Measurements from ENCODE around the gene PROZ. TPM values are rescaled to one million over a fixed set of nuclear protein-coding genes. Genes with fewer than 3 reads are reported as not detected.

PROZ gene
- total and polyA plus RNA-seq, 9 of the 15 experiments (the other 6 are each of a cell fraction or from before 2014, with no cell fraction given): not detected

DNA sequence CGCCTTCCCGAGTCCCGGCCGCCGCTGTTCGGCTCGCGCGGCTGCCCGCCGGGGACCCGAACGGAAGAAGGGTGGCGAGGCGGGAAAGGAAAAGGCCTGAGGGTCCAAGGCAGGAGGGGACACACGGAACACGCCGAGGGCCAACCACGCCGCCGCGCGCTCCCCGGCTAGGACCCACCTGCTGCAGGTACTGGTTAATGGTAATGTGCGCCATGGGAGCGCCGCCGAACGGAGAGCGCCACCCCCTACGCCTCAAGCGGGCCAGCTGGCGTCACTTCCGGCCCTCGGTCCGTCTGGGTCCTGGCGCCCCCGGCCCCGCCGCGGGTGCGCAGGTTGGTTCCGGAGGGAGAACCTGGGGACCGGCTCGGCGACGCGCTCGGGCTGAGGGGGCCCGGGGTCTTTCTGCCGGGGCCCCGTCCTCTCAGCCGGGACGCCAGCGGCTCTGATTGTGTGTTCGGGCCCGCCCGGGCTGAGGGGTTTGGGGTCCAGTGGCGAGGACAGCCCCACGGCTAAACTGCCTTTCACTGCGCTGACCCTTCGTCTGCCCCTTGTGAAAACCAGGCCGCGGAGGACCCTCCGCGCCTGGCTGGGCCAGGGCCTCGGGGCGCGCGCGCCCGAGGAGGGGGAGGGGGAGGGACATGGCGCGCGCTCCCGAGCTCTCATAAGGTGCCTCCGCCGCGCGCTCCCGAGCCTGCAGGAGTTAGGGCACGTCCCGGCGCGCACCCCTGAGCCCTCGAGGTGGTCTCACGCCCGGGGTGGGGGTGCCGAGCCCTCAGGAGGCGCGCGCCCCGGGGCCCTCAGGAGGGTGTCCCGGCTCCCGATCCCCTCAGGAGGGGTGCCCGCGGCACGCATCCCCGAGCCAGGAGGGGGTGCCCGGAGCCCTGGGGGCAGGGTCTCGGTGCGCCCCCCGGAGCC lies 50.2 kb downstream of the PROZ start, which contains the start of gene PCID2 (continued):
- no peak for TF ChIP-seq BRCA1 (IDR thresholded peaks at IDR 0.05)
- no peak for TF ChIP-seq BRCA1 (CRISPR knock-in tag; IDR thresholded peaks at IDR 0.05)
- TF ChIP-seq GATA2 (CRISPR knock-in tag; IDR thresholded peaks at IDR 0.05): no peak
- no peak for TF ChIP-seq SRF (CRISPR knock-in tag; IDR thresholded peaks at IDR 0.05)
- no peak for TF ChIP-seq TAL1 (IDR thresholded peaks at IDR 0.05)
- no peak for TF ChIP-seq SMARCE1 (IDR thresholded peaks at IDR 0.05)
- TF ChIP-seq EHMT2 (IDR thresholded peaks at IDR 0.05): no peak
- no peak for TF ChIP-seq PPARD (CRISPR knock-in tag; IDR thresholded peaks at IDR 0.05)
- TF ChIP-seq, protein P1, sequence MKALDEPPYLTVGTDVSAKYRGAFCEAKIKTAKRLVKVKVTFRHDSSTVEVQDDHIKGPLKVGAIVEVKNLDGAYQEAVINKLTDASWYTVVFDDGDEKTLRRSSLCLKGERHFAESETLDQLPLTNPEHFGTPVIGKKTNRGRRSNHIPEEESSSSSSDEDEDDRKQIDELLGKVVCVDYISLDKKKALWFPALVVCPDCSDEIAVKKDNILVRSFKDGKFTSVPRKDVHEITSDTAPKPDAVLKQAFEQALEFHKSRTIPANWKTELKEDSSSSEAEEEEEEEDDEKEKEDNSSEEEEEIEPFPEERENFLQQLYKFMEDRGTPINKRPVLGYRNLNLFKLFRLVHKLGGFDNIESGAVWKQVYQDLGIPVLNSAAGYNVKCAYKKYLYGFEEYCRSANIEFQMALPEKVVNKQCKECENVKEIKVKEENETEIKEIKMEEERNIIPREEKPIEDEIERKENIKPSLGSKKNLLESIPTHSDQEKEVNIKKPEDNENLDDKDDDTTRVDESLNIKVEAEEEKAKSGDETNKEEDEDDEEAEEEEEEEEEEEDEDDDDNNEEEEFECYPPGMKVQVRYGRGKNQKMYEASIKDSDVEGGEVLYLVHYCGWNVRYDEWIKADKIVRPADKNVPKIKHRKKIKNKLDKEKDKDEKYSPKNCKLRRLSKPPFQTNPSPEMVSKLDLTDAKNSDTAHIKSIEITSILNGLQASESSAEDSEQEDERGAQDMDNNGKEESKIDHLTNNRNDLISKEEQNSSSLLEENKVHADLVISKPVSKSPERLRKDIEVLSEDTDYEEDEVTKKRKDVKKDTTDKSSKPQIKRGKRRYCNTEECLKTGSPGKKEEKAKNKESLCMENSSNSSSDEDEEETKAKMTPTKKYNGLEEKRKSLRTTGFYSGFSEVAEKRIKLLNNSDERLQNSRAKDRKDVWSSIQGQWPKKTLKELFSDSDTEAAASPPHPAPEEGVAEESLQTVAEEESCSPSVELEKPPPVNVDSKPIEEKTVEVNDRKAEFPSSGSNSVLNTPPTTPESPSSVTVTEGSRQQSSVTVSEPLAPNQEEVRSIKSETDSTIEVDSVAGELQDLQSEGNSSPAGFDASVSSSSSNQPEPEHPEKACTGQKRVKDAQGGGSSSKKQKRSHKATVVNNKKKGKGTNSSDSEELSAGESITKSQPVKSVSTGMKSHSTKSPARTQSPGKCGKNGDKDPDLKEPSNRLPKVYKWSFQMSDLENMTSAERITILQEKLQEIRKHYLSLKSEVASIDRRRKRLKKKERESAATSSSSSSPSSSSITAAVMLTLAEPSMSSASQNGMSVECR (CRISPR knock-in tag; IDR thresholded peaks at IDR 0.05): no peak
- no peak for TF ChIP-seq TCFL5 (CRISPR knock-in tag; conservative IDR thresholded peaks at IDR 0.05)
- TF ChIP-seq, protein P2, sequence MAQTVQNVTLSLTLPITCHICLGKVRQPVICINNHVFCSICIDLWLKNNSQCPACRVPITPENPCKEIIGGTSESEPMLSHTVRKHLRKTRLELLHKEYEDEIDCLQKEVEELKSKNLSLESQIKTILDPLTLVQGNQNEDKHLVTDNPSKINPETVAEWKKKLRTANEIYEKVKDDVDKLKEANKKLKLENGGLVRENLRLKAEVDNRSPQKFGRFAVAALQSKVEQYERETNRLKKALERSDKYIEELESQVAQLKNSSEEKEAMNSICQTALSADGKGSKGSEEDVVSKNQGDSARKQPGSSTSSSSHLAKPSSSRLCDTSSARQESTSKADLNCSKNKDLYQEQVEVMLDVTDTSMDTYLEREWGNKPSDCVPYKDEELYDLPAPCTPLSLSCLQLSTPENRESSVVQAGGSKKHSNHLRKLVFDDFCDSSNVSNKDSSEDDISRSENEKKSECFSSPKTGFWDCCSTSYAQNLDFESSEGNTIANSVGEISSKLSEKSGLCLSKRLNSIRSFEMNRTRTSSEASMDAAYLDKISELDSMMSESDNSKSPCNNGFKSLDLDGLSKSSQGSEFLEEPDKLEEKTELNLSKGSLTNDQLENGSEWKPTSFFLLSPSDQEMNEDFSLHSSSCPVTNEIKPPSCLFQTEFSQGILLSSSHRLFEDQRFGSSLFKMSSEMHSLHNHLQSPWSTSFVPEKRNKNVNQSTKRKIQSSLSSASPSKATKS (CRISPR knock-in tag; IDR thresholded peaks at IDR 0.05): no peak
- TF ChIP-seq, protein P3, sequence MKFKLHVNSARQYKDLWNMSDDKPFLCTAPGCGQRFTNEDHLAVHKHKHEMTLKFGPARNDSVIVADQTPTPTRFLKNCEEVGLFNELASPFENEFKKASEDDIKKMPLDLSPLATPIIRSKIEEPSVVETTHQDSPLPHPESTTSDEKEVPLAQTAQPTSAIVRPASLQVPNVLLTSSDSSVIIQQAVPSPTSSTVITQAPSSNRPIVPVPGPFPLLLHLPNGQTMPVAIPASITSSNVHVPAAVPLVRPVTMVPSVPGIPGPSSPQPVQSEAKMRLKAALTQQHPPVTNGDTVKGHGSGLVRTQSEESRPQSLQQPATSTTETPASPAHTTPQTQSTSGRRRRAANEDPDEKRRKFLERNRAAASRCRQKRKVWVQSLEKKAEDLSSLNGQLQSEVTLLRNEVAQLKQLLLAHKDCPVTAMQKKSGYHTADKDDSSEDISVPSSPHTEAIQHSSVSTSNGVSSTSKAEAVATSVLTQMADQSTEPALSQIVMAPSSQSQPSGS (CRISPR knock-in tag; IDR thresholded peaks at IDR 0.05): no peak
- no peak for TF ChIP-seq TAF15 (IDR thresholded peaks at IDR 0.05; ENCODE audit: low read depth, low read length)
- TF ChIP-seq, protein P4, sequence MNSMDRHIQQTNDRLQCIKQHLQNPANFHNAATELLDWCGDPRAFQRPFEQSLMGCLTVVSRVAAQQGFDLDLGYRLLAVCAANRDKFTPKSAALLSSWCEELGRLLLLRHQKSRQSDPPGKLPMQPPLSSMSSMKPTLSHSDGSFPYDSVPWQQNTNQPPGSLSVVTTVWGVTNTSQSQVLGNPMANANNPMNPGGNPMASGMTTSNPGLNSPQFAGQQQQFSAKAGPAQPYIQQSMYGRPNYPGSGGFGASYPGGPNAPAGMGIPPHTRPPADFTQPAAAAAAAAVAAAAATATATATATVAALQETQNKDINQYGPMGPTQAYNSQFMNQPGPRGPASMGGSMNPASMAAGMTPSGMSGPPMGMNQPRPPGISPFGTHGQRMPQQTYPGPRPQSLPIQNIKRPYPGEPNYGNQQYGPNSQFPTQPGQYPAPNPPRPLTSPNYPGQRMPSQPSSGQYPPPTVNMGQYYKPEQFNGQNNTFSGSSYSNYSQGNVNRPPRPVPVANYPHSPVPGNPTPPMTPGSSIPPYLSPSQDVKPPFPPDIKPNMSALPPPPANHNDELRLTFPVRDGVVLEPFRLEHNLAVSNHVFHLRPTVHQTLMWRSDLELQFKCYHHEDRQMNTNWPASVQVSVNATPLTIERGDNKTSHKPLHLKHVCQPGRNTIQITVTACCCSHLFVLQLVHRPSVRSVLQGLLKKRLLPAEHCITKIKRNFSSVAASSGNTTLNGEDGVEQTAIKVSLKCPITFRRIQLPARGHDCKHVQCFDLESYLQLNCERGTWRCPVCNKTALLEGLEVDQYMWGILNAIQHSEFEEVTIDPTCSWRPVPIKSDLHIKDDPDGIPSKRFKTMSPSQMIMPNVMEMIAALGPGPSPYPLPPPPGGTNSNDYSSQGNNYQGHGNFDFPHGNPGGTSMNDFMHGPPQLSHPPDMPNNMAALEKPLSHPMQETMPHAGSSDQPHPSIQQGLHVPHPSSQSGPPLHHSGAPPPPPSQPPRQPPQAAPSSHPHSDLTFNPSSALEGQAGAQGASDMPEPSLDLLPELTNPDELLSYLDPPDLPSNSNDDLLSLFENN (IDR thresholded peaks at IDR 0.05; ENCODE audit: low read depth in 2 of 2, low read length in 2 of 2): peak in 1 of 2 experiments; percentile 63; a peak in 1 of 4 replicates
- no peak for TF ChIP-seq ZNF282 (CRISPR knock-in tag; IDR thresholded peaks at IDR 0.05)

Measured in K562 (cell line).